GM21390 (cell line): Measurements from ENCODE around the gene SKAP2.

Experiments
- ATAC-seq: cut with Tn5 transposase; IDR thresholded peaks from one replicate; pipeline ENCODE4 v1.9.1; 2021; ENCODE audit not compliant: unreplicated experiment

SKAP2 gene

DNA sequence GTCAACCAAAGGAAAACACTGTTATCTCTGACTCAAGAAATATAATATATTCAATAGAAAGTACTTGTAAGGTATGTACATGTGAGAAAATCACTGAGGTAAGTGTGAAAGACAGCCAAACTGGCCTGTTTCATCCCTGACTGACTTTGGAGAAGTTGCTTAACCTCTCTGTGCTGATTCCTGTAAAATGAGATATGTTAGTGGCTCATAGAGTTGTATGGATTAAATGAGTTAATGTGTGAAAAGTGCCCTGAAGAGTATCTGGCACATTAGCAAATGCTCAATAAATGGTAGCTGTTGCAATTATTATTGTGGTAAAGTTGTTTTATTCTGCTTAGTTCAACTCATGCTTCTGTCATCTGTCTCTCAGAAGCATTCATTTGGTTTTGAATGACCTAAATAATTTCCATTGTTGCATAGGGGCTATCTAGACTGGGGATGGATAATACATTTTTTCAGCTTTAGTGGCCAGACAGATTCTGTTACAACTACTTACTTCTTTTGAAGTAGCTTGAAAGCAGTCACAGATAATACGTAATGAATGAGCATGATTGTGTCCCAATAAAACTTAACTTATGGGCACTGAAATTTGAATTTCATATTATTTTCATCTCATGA is 84.3 kb downstream of the SKAP2 start:
- no peak for ATAC-seq

DNA sequence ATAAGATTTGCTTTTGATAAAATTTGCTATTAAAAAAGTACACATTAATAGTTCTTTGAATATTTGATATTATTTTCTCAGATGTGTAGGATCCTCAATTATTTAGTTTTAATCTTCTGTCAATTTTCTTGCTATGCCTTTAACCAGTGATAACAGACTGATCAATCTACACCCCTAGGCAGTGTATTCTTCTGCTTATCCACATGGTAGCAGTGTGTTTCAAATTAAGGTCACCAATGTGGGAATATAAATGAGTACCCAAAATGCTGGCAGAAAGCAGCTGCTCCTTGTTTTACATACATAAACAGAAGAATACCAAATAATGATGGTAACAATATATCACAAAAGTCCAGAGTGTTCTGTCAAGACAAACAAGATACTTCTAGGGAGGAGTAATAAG is 87.0 kb downstream of the SKAP2 start:
- no peak for ATAC-seq

DNA sequence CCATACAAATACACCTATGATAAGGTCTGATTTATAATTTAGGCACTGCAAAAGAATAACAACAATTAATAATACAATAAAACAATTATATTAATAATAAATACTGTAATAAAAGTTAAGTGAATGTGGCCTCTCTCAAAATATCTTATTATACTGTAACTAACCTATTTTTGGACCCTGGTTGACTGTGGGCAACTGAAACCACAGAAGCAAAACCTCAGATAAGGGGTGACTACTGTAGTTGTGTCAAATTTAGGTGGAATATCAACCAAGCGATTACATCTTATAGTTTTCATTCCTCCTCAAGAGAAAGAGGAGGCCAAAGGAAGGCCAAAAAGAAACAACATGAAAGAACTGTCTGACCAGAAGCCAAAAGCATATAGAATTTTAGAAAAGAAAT is 103.9 kb downstream of the SKAP2 start:
- ATAC-seq = no peak

DNA sequence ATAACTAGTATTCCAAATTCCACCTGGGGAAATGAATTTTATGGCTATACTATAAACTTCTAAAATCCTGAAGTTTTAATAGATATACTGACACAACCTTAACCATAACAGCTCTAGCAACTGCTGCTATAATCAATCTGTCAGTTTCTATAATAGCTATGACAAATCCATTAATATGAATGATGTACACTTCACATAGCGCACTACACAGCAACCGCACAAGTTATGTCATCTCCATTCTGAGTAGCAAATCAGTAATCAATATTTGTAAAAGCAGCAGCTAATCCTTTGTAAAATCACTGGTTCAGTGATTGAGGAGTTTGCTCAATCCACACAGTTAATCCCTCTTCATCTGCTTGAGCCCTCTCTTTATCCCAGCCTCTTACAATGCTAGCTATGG is 105.3 kb downstream of the SKAP2 start:
- ATAC-seq = no peak

DNA sequence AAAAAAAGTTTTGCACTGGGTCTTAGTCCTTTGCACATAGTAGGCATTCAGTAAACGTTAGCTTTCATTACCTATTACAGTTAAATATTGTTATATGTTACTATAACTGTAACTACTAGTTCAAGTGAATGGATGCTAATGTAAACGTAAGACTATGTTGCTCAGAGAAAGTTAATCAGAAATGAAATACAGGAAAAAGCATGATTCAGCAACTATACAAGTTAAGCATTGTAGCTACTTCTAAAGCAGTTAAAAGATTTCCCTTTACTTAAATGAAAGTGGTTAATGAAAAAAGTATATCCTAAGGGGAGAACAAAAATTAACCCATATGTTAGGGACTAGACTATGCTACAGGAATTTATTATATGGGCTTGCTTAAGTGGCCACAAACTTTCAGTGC is 121.2 kb downstream of the SKAP2 start:
- no peak for ATAC-seq

DNA sequence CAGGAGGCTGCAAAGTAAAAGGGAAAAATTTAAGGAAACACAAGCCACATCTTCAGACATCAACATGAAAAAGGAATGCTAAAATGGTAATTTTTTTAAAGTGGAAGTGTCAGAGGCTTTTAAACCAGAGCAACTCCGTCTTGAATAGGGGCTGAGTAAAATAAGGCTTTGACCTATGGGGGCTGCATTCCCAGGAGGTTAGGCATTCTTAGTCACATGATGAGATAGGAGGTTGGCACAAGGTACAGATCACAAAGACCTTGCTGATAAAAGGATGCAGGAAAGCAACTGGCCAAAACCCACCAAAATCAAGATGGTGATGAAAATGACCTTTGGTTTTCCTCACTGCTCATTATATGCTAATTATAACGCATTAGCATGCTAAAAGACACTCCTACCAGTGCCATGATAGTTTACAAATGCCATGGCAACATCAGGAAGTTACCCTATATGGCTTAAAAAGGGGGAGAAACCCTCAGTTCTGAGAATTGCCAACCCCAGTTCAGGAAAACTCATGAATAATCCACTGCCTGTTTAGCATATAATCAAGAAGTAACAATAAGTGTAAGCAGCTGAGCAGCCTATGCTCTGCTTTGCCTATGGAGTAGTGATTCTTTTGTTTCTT is 128.3 kb downstream of the SKAP2 start:
- ATAC-seq = no peak

DNA sequence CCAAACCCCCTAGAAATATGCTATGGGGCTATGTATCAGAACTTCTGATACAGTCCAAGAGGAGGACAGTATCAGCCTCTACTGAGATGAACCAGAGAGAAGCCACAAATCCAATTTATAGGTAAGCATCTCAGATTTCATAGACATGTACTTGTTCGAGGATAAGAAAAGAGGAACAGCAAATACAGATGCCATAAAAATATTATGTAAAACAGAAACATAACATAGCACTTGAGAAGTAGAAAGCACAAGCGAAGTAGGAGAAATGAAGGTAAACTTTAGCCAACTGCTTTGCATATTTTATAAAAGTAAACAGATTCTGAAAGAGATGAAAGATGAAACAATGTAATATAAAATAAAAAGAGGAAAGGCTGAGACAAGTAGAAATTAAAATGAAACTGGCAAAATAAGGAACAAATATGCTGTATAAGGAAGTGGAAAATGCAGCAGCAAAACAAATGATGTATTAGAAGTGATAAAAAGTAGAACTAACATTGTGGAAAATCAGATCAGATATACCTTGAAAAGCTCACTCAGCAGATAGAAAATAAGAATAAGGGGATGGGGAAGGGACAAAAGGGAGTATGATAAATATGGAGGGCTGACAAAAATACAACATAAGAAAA is 135.1 kb downstream of the SKAP2 start:
- no peak for ATAC-seq

DNA sequence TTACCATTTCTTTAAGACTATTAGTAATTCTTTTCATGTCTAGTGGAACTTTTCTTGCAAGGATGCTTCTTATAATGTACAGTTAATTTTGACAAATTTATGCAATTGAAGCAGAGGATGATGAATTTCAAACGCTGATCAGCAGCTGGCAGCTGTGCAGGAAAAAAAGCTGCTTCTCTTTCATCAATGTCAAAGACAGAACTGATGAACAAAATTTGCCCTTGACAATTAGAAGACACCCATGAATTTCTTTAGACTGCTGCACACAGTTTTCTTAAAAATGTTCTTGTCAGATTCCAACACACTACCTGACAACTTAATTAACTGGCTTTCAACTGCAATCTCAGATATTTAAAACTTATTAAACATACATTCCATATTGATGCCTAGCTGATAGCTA is 138.3 kb downstream of the SKAP2 start:
- no peak for ATAC-seq

DNA sequence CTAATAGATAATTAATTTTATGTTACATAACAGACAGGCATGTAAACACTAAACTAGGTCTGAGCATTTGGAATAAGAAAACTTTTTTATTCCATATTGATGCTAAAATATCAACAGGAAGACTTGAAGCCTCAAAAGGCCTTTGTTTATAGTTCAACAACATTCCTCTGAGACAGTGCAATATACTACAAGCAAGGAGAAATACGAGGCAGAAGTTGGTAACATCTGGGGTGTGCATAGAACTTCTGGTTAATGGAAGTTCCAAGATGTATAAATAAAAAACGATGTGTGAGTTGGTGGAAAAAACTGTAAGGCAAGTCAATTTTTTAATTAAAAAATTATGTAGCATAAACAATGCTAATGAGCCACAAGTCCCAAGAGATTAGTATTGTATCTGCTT is 139.6 kb downstream of the SKAP2 start:
- no peak for ATAC-seq

DNA sequence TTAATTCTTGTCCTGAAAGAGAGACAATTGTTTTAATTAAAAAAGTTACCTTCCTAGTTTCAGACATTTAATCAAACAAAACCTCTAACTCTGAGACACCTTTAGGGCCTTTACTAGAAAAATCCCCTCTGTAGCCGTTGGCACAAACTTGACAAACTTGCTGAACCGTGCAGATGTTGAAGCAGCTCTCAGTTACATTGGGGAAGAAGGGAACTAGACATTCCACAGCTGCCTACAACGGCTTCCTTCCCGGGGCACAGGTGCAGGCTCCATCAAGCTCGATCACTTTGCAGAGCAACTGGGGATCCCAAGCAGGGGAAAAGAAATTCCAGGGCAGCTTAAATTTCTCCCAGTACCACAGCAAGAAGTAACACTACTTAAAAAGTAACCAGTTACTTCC is 141.3 kb downstream of the SKAP2 start:
- ATAC-seq = no peak

DNA sequence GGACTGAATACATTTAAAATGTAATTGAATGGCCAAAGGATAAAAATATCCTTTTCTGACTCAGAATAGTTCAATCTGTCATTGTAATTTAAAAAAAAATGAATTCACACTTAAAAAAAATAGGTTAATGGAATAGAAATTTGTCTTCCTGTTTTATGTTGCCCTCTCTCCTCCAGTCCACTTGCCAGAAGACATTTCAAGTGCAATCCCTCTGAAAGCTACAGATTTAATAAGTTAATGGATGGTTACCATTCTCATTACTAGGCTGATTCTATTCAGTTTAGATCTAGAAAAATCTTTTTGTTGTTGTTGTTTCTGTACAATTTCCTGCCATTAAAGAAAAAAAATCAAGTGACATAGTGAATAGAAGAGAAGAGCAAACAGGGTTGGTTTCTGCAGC is 142.9 kb downstream of the SKAP2 start:
- ATAC-seq = no peak

DNA sequence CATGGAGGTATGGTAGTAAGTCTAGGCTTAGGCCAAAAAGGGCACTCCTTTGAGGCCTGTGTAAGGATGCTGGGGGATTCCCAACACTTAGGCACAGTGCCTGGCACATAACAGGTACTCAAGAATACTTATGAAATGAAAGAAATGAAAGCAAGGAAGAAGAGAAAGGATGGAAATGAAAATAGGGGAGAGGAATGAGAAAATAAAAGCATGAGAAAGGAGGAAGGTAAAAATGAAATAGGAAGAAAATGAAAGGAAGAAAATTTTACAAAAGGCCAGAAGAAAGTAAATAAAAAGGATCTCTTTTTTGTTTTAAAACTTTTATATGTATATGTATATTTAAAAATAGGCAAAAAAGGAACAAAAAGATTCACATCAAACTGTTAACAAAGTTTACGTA is 146.3 kb downstream of the SKAP2 start:
- no peak for ATAC-seq

DNA sequence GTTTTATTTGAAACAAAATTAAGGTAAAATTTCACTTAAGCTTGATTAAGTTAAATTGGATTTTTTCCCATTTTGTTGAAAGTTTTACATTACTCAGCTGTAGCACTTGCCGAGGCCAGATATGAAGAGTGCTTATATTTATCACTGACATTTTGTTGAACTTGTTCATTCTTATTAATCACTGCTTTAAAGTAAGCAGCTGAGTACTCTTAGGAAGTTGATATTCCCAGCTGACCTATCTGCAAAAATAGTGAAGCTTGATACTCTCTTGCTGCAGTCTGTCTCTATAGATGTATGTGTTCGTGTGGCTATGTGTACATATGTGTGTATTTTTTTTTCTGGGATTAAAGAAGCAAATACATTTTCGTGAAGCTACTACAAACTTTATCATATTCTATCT is 150.0 kb downstream of the SKAP2 start:
- ATAC-seq = no peak

DNA sequence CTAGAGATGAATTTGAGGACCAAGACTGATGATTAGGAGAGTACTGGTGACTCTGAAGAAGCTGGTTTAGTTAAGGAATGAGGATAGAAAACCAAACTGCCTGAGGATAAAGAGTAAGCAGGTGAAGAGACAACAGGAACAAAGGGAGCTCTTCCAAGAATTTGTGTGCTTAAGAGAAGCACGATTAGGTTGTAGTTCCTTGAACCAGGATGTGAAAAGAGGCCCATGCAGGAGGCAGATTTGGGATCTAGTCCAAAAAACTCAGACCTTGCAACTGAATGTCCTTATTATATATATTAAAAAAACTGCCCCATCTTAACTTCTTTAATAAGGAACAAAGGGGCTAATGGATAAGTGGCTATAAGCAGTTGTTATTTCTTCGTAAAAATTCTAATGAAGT is 150.4 kb downstream of the SKAP2 start:
- no peak for ATAC-seq

DNA sequence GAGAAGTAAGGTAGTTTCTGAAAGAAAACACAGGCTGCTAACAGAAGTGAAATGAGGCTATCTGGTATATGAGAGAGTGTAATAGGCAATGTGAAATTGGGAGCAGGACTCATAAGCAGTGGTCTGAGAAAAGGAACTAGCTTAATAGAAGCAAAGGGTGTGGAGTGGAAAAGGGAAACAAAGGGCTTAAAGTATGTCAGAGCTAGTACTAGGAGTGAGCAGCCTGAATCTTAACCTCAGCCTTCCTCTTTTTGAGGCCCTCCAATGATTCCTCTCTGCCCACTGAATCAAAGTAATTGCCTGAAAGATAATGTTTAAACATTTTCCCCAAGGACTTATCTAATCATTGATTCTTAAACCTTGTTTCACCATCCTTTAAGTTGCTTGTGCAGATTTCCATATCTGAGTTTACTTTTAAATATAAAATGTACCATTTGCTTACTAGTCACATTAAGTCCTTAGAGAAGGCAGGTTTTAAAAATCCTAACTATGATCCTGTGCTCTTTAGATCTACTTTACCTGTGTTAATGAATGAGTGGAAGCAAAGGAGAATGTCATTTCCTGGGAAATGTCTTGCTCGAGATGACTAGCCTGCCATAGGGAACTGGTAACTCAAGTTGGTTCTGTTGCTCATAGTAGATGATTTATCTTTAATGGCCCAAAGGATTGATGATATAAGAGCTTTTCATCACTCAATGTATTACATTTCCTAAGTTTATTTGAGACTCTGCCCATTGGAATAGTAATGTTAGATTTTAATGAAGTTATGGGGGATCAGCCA is 155.0 kb downstream of the SKAP2 start:
- no peak for ATAC-seq

DNA sequence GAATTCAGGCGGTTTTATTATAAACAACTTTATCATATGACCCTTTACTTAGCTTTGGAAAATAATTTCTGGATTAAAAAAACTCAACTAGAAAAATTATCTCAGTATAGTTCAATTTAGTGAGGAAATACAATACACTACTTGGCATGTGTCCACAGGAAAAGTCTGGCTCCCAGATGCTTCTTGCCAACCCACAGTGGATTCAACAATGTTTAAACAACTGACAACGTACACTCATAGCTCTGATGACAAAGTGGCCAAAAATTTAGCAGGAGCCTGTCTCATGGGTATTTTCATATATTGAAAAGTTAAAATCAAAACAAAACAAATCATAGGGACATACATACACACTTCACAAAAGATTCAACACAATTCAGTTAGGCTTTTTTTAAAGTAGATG is 158.8 kb downstream of the SKAP2 start:
- ATAC-seq = no peak

DNA sequence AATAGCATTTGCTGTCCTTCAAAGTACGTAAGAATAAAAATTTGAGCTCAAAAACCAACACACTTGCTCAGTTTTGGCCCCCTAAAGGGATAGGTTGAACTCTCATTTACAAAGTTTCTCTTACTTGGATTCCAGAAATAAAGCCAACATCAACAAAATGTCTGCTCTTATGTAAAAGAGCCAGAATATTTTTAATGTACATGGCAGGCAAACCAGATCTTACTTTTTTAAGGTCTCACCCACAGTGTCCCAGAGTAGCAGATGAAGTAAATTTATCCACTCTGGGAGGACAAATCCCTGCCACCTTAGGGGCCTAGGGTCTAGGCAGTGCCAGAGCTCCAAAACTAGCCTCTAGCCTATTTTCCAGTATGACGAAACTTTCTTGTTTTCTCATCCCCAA is 159.6 kb downstream of the SKAP2 start:
- ATAC-seq = no peak

DNA sequence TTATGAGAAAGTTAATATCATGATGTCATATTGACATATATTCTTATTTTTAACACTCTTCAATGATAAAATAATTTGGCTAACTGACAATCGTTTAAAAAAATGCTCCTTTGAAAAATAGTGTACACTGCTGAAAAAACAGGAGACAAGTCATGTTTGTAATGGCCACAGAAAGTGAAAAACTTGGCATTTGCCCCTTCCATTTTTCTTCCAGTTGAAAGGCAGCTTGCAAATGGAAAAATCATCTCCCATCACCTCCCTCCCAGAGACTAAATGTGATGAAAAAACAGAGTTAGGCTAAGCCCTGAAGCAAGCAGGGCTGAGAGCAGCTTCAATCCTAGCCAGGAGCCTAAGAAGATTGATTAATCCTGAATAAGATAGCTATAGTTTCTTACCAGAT is 160.4 kb downstream of the SKAP2 start:
- no peak for ATAC-seq

DNA sequence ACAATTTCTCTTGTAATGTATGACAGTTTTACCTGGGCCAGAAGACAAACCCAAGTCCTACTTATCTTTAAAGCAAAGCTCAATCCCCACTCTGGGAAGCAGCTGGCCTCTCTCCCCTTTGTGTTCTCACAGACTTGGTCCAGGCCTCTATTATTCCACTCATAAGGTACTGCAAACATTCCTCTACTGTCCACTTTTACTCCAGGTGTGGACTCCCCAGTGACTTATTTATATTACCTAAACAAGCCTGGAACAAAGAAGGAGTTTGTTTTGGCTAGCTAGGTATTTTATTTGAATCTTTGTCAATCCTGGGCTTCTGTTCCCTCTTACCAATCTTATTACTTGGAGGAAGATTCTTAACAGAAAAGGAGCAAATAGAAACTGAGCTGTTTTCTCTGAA is 163.5 kb downstream of the SKAP2 start:
- no peak for ATAC-seq

DNA sequence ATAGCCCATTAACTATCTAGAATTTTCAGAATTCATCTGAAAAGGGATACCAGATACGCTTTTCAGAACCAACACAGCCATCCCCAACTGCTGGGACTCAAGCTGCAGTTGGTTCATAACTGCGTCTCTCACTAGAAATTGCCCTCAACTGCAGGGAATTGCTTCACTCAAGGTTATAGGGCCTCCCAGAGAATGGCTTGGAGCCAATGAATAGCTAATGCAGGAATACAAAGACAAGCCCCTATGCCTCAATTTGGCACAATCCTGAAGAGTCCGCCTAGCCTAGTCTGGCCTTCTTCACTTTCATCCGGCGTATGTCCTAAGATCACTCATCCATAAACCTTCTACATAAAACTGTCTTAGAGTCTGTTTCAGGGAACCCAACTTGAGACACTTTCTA is 164.0 kb downstream of the SKAP2 start:
- no peak for ATAC-seq

DNA sequence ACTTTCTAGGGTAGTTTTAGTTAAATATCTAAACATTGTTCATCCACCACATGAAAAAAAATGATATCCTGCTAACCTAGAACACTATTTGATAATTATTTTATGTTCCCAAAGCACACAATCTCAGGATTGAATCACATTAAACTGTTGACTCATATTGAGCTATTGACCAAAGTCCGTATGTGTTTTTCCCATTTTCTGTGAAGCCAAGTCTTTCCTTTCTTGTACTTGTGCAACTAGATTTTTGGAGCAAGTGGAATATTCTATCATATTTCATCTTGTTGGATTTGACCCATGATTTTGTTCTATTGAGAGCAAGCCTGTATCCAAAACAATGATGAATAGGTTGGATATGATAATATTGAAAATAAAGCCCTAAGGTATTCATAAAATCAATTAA is 164.6 kb downstream of the SKAP2 start:
- no peak for ATAC-seq

DNA sequence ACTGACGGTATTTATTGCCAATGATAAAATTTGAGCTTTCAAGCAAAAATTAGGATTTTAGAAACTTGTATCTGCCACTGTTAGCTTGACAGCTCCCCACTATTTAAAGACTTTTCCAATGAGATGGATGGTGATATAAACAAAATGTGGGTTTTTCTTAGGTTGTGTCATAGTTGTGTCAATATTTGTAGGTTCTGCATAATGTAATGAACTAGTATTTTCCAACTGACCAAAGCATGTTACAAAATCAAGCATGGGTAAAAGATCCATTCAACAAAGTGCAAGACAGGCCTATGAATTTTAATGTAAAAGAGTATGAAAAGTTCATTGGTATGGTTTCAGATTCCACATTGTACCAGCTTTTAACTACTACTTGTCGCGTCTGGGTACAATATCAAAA is 165.6 kb downstream of the SKAP2 start:
- ATAC-seq = no peak
